Sigmoid colon (tissue), 3 donors: ENCODE measurements around the gene PRDX1.
"Not testable (repeated sequence)": the region's sequence is repeated elsewhere in the genome, so short reads cannot be mapped to it uniquely, and the experiment has no call there.

Experiments used
- POLR2A ChIP-seq, 2 donors: fragments of 450-650 bp; IDR thresholded peaks; one replicate each; pipeline ENCODE4 v1.6.1; 2016; ENCODE audit warnings: antibody characterized with exemption in 2 of 2, mild to moderate bottlenecking in 2 of 2, moderate library complexity in 2 of 2
- TF ChIP-seq, protein P1 (sequence below), 4 experiments: fragments of 450-650 bp in 3 of 4; fragments of 200-600 bp in 1 of 4; IDR thresholded peaks; one replicate each; pipeline ENCODE4 v1.5.1; 2016 to 2019; ENCODE audit warnings: antibody characterized with exemption in 4 of 4, mild to moderate bottlenecking in 3 of 4, moderate library complexity in 2 of 4

DNA sequence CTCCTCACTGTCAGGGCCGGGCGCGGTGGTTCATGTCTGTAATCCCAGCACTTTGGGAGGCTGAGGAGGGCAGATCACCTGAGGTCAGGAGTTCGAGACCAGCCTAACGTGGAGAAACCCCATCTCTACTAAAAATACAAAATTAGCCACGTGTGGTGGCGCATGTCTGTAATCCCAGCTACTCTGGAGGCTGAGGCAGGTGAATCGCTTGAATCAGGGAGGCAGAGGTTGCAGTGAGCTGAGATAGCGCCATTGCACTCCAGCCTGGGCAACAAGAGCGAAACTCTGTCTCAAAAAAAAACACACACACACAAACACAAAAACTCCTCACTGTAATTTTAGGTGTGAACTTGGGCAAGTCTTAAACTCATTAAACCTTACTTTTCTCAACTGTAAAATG, 2.3 kb upstream of the PRDX1 start:
- TF ChIP-seq, protein P1, sequence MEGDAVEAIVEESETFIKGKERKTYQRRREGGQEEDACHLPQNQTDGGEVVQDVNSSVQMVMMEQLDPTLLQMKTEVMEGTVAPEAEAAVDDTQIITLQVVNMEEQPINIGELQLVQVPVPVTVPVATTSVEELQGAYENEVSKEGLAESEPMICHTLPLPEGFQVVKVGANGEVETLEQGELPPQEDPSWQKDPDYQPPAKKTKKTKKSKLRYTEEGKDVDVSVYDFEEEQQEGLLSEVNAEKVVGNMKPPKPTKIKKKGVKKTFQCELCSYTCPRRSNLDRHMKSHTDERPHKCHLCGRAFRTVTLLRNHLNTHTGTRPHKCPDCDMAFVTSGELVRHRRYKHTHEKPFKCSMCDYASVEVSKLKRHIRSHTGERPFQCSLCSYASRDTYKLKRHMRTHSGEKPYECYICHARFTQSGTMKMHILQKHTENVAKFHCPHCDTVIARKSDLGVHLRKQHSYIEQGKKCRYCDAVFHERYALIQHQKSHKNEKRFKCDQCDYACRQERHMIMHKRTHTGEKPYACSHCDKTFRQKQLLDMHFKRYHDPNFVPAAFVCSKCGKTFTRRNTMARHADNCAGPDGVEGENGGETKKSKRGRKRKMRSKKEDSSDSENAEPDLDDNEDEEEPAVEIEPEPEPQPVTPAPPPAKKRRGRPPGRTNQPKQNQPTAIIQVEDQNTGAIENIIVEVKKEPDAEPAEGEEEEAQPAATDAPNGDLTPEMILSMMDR (IDR thresholded peaks at IDR 0.05), result not testable (repeated sequence)
- not testable (repeated sequence) for TF ChIP-seq POLR2A (IDR thresholded peaks at IDR 0.05)
